CD4-positive, alpha-beta T cell treated with Interleukin-17A for 1 hour (primary cell): Measurements from ENCODE around the gene DGKB.

ENCODE experiments used
- DNase-seq: peaks from one replicate; pipeline ENCODE4 v3.0.0-alpha.2; 2020

The DGKB gene

GRCh38 chr7:14818871-14819270 is 83.7 kb downstream of the DGKB start:
- DNase-seq: no peak

DNA sequence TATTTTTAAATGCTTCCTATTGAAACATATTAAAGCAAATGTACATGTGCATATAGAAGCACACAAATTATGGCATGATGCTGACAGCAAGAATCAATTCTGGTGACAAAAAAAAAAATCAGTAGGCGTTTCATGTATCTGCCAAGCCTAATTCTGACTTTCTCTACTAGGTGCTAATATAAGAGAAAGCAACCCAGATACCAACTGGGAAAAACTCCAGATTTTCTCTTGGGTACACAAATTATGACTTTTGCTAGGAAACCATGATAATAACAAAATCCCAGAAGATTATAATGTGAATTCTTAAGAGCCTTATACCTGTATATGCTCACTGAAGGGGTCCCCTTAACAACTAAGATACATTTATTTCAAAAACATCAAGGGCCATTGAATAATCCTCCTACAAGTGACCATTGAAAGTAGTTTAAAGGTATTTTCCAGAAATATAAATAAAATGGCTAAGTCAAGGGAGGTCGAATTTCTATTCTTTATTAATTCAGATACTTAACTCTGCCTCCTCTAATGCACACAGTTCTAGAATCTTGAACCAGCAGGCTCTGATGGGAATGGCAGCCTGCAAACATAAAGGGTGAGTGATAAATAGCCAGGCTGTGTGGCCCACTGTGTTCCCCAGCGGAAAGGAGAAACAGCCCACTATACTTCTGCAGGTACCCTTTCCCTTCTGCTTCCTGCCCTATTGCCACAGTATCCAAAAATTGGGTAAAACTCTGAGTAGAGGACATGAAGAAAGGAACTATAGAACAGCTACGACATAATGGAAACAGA is 84.5 kb downstream of the DGKB start:
- DNase-seq: no peak

GRCh38 chr7:14807507-14807906 is 95.0 kb downstream of the DGKB start:
- DNase-seq: no peak

DNA sequence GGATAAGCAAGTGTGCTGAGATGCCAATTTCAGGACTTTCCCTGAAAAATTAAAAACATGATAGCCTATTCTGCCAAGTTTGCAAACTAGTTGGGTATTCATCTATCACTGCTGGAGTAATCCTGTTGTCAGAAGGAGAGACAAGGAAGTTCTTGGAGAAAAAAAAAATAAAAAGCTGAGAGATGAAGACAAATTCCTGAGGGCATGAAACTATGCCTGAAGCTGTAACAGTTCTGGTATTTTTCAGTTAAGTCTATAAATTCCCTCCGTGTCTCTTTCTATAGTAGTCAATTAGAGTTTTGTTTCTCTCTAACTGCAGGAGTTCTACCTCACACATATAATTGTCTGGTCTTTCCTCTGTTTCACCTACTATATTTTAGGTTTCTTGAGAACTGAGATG is 95.7 kb downstream of the DGKB start:
- no peak for DNase-seq

GRCh38 chr7:14805105-14805719 is 97.3 kb downstream of the DGKB start:
- no peak for DNase-seq

DNA sequence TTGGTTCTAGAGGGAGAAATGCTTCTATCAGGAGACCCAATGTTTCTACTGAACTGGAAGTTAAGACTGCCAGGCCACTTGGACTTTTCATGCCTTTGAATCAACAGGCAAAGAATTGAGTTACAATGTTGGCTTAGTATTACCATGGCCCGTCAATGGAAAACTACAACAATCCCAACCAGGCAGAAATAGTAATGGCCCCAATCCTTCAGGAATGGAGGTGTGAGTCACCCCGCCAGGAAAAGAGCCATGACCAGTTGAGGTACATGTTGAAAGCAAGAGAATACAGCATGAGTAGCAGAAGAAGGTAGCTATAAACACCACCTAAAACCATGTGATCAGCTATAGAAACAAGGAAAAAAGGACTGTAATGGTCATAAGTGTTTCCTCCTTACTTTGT is 101.9 kb downstream of the DGKB start:
- DNase-seq: no peak

- DNase-seq: no peak
Observed at GRCh38 chr7:14793151-14793550, 109.4 kb downstream of the DGKB start.

DNA sequence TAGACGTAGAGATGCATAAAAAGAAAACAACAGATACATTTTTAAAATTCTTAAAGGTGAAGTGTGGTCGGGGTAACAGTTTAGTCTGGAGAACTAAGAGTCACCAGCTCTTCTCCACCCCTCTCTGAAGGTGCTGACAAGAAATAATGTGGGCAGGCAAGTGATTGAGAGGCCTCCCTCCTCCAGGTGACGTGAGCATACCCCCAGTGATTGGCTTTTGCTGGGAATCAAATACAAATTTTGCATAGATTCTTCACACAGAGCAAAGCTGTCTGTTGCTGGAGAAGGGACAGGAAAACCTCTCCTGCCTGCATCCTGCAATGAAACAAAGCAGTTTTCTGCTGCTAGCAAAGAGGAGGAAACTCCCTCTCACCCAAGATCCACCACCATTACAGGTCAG is 115.0 kb downstream of the DGKB start:
- no peak for DNase-seq

DNA sequence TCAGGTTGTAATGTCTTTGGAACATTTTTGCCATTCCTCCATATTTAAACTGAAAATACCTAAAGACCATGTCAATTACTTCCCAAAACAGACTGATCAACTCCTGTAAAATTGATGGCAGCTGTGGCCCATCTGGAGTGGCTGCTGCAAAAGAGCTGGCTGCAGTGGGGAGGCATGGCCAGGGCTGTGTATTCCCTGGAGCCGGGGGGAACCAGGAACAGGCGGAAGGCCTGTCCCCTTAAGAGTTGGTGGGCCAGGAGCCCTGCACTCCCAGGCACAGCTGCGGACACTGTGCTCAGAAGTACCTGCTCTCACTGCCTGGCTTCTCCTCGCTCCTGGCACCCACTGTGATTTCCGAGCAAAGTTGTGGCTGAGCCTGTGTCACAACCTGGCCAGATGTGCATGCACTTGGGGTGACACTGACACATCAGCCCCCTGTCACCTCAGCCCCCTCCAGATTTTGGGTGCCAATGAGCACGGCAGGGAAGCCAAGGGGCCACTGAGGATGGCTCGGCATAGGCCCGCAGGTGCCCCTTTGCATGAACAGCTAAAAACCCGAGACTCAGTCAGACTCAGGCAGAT is 116.1 kb downstream of the DGKB start:
- no peak for DNase-seq

DNA sequence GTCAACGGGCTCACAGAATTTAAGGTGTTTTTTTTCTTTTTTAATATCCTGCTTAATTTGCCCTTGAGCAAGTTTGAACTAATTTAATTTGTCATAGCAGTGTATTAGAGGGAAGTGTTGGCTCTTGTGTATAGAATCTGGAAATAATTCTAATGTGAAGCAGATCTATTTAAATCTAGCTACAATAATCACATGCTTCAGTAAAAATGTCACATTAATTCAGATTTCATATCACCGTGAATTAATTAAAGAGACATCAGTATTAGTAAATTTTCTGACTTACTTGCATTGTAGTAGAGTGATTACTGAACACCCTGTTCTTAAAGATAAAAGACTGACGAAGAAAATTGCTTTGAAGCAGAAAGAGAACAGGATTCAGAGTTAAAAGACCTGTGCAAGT is 124.7 kb downstream of the DGKB start:
- DNase-seq: no peak

- DNase-seq: no peak
Observed at GRCh38 chr7:14776266-14776665, 126.3 kb downstream of the DGKB start.

GRCh38 chr7:14773729-14774271 is 128.8 kb downstream of the DGKB start:
- no peak for DNase-seq

DNA sequence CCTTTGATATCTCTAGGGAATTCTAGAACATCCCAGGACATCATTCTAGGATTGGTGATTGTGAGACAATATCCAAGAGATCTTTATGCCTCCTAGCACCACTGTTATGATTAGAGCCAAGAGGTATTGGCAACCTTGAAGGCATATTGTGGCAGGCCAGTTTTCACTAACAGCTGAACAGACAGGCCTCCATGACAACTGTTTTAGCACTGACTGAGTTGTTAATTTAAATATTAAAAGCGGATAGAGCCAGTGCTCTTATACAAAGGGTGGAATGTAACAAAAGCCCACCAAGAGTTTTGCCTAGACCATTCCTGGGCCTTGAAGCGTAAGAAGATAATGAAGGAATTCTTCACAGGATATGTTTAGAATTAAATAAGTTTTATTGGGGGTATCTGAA is 131.9 kb downstream of the DGKB start:
- DNase-seq: no peak

DNA sequence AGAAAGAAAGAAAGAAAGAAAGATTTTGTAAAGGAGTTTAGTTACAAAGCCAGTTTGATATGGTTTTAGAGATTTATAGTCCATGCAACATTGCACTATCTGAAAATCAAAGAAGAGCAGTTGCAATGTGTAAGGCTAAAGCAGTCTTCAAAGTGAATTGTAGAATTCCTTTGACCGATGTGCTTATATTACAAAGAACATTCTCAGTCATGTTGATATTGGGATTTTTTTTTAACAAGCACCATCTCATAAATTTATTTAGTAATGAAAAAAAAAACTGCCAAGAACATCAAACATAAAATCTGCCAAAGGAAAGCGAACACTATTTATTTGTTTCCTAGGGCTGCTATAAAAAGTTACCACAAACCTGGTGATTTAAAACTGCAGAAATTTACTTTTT is 133.3 kb downstream of the DGKB start:
- DNase-seq: no peak

- DNase-seq: no peak
Observed at GRCh38 chr7:14767716-14768425, 134.7 kb downstream of the DGKB start.

GRCh38 chr7:14766747-14767146 is 135.8 kb downstream of the DGKB start:
- DNase-seq: no peak

GRCh38 chr7:14765731-14766130 is 136.8 kb downstream of the DGKB start:
- DNase-seq: no peak

DNA sequence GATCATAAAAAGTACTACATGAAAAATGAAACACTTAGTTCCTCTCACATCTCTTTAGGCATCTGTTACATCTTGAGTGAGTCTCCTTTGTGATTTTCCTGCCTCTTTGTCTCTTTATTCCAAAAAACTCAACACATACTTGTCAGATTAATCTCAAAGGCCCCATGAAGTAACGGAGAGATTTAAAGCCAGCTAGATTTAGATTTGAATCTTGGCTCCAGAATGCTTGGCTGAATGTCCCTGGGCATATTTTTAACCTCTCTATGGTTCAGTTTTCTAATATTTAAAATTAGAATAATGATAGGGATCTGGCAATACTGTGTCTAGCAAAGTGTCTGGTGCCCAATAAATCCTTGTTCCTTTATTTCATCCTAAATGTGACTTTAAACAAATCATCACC is 140.0 kb downstream of the DGKB start:
- DNase-seq: no peak

DNA sequence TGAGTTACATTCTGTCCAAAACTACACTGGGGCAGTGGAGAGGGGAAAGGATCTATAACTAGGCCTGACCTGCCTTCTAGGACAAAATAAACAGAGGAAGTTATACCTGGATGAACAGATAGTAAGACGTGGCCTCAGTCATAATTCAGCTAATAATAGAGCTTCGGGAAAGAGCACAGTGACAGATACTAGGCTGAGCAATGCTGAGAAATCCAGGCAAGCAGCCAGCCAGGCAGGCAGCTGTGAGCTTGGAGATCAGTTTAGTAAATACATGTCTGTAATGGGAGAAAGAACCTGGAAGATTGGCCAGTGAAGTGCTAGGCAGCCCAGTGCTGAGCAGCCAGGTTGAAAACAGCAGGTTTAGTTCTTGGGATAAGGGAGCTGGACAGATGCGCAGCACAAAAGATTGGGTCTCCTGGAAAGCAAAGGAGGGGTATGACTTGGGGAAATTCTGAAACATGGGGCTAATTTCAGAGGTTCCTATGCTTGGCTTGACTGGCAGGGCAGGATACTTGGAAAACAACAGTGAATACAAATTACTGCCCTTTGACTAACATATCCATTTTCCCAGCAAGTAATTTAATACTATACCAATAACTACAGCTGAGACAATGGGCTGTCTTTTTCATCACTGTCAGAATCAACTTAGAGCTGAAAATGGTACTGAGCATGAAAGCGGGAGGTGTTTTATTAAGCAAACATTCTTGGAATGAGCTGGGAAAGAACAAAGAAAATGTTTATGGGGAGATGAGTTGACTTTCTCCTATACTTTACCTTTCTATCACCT is 140.8 kb downstream of the DGKB start:
- no peak for DNase-seq

DNA sequence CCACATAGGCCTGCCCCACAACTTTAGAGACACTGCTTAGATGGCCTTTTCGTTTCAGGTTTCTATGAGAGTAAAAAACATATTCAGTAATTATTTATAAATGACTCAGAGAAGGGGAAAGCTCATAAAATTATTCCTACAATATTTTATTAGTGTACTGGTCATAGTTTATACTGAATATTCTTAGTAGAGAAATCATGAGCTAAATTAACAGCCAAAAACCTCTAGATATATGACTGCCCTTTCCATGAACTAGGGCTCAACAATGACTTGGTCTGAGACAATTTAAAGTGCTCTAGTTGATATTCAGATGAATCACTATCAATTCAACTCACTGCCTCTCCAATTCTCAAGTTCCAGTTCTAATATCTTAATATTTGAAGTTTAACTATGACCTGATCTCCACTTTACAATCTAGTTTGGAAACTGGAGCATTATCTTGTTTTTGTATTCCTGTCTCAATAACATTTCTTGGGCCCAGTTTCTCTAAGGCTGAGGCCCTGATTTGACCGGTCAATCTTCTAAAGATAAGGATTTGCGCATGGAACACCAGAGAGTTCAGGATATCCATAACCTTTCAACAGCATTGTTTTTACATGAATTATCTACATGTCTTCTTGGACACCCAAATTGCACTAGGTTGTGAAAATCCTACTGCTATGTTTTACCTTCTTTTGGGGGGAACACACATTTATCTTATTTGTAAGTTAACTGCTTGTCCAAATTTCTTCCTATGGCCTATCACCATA is 141.6 kb downstream of the DGKB start:
- DNase-seq: no peak

DNA sequence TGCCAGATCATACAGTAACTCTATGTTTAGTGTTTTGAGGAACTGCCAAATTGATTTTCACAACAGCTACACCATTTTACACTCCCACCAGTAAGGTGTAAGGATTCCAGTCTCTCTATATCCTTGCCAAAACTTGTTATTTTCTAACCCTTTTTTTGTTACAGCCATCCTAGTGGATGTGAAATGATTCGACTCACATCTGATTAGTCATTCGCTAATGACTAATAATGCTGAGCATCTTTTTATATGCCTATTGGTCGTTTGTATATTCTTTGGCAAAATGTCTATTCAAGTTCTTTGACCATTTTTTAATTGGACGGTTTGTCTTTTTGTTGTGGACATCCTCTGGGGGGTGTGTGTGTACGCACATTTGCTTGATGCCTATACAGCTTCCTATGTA is 142.8 kb downstream of the DGKB start:
- DNase-seq: no peak

- DNase-seq: no peak
Observed at GRCh38 chr7:14754631-14755030, 147.9 kb downstream of the DGKB start.
